Brain pericyte (primary cell): ENCODE measurements around the gene CABLES1.
"Not testable (repeated sequence)": the region's sequence is repeated elsewhere in the genome, so short reads cannot be mapped to it uniquely, and the experiment has no call there.

Experiments
- DNase-seq: peaks from one replicate; pipeline ENCODE4 v3.0.0-alpha.2; 2012; ENCODE audit warnings: low read depth, low spot score

Gene CABLES1

DNA sequence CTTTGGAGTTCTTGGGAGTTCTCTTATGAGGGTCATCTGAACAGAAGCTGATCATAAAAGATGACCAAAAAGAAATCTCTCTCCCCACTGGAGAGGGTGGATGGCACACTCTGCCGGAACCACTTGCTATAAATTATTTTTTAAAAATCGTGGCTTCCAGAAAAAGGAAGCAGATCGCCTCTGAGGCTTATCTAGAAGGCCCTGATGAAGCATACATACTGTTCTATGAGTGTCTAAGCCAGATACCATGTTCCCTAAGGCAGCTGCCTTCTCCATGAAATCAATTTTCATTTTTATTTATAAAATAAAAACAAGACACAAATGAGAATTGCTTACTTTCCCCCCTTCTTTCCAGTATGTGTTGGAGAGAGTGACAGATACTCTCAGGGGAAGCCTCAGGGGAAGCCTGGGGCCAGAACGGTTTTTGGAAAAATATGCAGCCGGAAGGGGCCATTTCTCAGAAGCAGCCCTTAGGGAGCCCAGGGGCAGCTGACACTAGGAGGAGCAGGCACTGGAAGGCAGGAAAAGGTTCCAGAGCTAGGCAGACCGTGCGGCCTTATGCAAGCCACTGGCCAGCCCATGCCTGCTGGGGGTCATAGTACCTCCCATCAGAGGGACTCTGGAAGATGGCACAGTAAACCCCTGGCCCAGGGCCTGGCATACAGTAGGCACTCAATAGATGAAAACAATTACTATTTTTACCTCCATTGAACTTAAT is 130.6 kb downstream of the CABLES1 start:
- DNase-seq, result no peak

GRCh38 chr18:23266717-23267446 is 131.6 kb downstream of the CABLES1 start:
- no peak for DNase-seq

GRCh38 chr18:23267447-23267776 is 132.1 kb downstream of the CABLES1 start:
- DNase-seq, result no peak

DNA sequence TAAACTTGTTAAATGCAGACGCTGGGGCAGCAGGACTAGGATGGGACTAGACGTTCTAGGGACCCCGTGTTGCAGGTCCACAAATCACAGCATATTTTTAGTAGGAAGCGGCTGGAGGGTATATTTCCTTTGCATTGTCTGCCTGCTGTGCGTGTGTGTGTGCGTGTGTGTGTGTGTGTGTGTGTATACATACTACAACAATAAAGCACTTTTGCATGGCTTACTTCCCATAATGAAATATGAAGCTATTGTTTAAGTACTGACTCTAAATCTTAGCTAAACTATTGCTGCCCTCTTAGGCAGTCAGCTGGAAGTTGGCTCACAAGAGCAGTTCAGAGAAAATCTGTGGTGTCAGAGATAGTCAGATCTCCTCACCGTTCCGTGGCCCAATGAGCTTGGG is 133.4 kb downstream of the CABLES1 start:
- DNase-seq, result no peak

GRCh38 chr18:23269068-23269467 is 133.8 kb downstream of the CABLES1 start:
- not testable (repeated sequence) for DNase-seq

GRCh38 chr18:23269928-23270327 is 134.6 kb downstream of the CABLES1 start:
- no peak for DNase-seq

GRCh38 chr18:23270986-23271680 is 135.8 kb downstream of the CABLES1 start:
- no peak for DNase-seq

DNA sequence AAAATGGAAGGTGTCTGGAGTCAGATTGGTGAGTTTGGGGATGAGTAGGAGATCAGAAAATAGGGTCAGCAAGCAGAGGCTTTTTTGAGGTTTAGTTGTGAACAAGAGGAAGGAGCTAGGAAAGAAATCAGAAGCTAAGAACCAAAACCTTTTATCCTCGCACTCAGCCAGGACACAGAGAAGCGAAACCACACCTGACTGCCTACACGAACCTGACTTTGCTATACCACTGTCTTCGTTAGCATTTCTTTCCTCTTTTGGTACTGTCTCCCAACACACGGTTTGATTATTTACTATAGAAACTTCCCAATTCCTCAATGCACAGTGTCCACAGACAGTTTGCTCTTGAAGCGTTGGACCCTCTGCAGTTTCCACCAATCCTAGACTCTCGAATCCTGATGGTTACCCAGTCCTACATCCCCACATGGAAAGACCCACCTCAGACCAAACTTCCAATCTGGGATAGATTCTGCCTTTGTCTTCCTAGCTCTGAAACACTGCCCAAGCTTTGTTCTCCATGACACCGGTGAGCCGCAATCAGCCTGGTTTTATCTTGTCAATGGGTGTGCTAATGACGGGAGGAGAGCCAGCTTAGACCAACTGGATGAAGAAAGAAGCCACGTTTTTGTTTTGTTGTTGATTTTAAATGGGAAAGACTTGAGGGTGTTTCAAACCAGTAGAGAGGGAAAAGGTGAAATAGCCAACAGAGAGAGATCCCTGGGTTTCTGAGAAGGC is 137.4 kb downstream of the CABLES1 start:
- no peak for DNase-seq

DNA sequence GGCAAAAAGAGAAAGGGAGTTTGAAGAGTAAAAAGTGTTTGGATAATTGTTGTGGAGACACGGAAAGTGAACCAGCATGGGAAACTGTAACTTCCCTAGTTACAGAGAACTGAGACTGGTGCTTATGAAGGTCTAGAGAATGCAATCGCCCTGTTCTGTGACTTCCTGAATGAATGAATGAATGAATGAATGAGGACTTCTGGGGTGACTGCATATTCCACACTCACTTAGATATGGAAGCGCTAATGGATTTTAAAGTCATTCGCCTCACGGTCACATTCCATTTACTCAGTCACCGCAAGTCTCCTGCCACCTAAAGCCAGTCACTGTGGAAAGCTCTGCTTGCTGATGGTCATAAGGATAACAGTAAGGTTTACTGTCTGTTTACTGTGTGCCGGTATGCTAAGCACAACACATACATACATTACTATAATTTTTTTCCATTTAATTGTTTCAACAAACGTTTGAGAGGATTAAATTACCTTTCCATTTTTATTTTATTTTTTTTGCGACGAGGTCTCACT is 138.2 kb downstream of the CABLES1 start:
- DNase-seq, result no peak

DNA sequence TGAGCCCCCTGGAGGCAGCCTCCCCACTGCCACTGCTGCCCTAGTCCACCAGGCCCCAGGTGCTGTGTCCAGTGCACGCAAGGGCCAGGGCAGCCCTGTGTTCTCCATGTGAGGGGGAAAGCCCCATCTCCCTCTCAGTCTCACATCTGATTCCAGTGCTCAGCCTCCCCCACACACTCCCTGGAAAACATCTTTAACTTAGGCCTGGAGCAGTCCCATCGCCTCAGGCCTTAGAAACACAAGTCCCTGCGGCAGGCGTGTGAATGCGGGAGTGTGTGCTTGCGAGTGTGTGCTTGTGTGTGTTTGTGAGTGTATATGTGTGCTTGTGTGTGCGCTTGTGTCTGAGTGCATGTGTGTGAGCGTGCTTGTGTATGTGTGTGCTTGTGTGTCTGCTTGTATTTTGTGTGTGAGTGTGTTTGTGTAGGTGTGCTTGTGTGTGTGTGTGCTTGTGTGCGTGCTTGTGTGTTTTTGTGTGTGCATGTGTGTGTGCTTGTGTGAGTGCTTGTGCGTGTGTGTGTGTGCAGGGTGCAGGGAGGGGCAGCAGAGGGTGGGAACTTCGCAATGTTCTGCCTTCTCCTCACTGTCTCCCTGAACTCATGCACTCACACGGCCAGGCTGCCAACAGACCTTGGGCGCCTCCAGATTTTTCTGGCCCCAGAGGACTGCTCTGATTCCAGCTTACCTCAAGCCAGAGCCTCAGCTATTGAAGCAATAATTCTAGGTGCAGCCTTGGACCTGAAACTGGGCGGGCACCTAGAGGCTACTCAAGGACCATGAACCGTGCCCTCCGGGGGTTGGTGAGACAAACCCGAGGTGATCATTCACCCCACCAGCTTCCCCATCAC is 139.6 kb downstream of the CABLES1 start:
- no peak for DNase-seq

DNA sequence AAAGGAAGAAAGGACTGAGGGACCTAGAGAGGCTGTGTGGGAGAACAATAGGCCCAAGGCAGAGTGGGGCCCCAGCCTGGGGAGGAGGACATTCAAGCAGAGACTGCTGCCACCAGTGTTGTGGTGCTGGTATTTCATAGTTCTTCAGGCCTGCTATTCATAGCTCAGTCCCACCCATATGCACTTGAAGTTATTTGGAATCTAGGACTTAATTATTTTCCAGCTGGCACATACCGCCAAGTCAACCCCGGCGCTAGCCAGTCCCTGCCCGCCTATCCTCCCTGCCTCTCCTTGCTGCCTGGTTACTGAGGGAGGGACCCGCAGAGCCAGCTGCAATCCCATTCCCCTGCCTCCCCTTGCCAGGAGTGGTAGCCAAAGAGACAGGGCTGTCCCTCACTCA is 141.2 kb downstream of the CABLES1 start:
- no peak for DNase-seq

GRCh38 chr18:23277399-23277798 is 142.1 kb downstream of the CABLES1 start:
- no peak for DNase-seq

GRCh38 chr18:23279931-23280330 is 144.6 kb downstream of the CABLES1 start:
- DNase-seq, result no peak

GRCh38 chr18:23280844-23281243 is 145.6 kb downstream of the CABLES1 start:
- DNase-seq, result no peak

DNA sequence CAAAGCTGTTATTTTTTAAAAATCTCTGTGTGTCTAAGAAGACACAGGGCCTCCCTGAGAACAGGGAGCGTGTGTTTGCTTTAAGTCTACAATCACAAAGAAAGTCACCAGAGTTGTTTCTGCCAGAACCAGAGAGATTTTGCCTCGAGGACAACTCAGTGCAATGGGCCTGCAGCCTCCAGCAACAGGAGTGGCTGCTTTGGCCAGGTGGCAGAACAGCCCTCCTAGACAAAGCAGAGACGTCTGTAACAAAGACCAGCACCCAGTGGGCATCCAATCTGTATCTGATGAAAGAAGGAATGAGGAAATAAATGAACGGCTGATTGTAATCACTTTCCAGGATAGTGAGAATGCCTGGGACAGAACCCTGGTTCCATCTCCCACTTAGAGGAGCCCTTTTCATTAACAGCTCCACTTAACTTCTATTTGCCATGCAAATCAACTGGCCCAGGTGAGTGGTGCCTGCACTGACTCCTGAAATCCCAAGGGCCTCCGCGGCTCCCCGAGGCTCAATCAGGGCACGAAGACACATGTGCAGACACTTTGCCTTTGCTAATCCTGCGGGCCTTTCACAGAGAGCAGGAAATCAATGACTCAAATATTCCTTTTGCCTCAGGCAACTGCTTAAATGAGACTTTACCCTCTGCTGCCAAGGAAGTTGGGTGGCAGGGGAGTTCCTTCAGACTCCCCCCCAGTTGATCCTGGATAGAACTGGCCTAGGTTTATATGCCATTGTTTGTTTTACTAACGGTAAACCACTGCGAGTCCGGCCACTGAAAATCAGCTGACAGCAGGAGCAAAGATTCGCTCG is 146.5 kb downstream of the CABLES1 start:
- DNase-seq, result no peak

DNA sequence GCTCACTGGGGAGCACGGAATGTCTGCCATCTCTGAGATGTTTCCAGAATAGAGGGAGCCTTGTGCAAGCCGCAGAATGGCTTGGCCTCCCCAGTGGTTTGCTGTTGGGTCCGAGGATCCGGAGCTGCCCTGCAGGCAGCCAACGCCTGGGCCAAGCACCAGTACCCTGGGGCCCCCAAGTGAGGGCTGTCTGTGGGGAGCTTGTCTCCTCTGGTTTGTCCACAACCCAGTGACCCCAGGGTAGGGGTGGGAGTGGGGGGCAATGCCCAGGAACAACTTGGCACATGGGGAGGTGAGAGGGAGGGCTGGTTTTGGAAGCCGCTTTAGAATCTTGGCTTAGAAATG is 147.1 kb downstream of the CABLES1 start:
- DNase-seq, result no peak

DNA sequence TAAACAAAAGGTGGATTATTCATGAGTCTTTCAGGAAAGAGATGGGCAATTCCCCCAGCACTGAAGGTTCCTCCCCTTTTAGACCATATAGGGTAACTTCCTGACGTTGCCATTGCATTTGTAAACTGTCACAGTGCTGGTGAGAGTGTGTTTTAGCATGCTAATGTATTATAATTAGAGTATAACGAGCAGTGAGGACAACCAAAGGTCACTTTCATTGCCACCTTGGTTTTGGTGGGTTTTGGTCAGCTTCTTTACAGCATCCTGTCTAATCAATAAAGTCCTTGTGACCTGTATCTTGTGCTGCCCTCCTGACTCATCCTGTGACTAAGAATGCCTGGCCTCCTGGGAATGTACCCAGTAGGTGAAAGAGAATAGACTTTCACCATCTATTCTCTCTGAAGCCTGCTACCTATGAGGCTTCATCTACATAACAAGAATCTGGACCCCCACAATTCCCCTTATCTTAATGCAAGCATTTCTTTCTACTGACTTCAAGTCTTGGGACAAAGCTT is 148.7 kb downstream of the CABLES1 start:
- DNase-seq, result no peak

GRCh38 chr18:23284629-23285028 is 149.3 kb downstream of the CABLES1 start:
- DNase-seq, result no peak

DNA sequence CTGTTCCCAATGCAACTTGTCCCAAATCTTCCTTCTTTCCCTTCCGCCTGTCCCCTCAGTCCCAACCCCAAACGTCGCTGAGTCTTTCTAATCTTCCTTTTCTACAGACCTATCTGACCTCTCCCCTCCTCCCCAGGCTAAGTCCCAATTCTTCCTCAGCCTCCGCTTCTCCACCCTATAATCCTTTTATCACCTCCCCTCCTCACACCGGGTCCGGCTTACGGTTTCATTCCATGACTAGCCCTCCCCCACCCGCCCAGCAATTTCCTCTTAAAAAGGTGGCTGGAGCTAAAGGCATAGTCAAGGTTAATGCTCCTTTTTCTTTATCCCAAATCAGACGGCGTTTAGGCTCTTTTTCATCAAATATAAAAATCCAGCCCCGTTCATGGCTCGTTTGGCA is 150.3 kb downstream of the CABLES1 start:
- not testable (repeated sequence) for DNase-seq
